Esophagus squamous epithelium (tissue), 5 donors: ENCODE results near the gene SNCB. TPM values are rescaled to one million over a fixed set of nuclear protein-coding genes. Genes with fewer than 3 reads are reported as not detected.
A peak's percentile ranks its signal among the peaks of the same experiment; 100 is the strongest.
"Not testable (repeated sequence)": the region's sequence is repeated elsewhere in the genome, so short reads cannot be mapped to it uniquely, and the experiment has no call there.

Experiments
- DNase-seq: peaks from one replicate; lab custom pipeline; 2025; lab: John Stamatoyannopoulos, UW
- H3K27ac ChIP-seq, 4 donors: fragments of 200-600 bp; sonication (generic); one replicate each; pipeline ENCODE4 v1.5.1; 2016 to 2019; ENCODE audit warnings: mild to moderate bottlenecking in 1 of 4
- H3K27me3 ChIP-seq, 4 donors: fragments of 200-600 bp; sonication (generic); 1 replicate in 3 of 4; 2 replicates in 1 of 4; pipeline versions ENCODE4 v1.5.1 to v1.6.0; 2017 to 2021; ENCODE audit warnings: antibody characterized with exemption in 1 of 4
- H3K36me3 ChIP-seq, 3 donors: fragments of 200-600 bp; sonication (generic); one replicate each; pipeline ENCODE4 v1.5.1; 2016 to 2019
- H3K4me1 ChIP-seq, 3 donors: fragments of 200-600 bp; sonication (generic); one replicate each; pipeline ENCODE4 v1.5.1; 2017 to 2019
- H3K4me3 ChIP-seq, 4 donors: fragments of 200-600 bp; sonication (generic); 1 replicate in 3 of 4; 2 replicates in 1 of 4; pipeline ENCODE4 v1.5.1; 2016 to 2019; ENCODE audit warnings: mild to moderate bottlenecking in 2 of 4, moderate library complexity in 1 of 4
- H3K9me3 ChIP-seq, 3 donors: fragments of 200-600 bp; sonication (generic); one replicate each; pipeline ENCODE4 v1.5.1; 2016 to 2019
- POLR2A ChIP-seq, 4 donors: fragments of 450-650 bp; IDR thresholded peaks; one replicate each; pipeline ENCODE4 v1.6.1; 2017; ENCODE audit warnings: antibody characterized with exemption in 4 of 4, mild to moderate bottlenecking in 4 of 4, moderate library complexity in 3 of 4
- WGBS, 2 donors: methylation state at CpG; one replicate each; pipeline ENCODE4 v1.1.5; 2018; 5-methylcytosine and 5-hydroxymethylcytosine counted together
- intact Hi-C: fragments of 100-400 bp; cut with DNase I; formaldehyde crosslinking; loops from one replicate; pipeline ENCODE4 v1.15.0; 2022
- total RNA-seq, 4 donors: library from RNA; depleted of rRNA; stranded (reverse); fragments of >200 nt; gene quantifications; one replicate each; pipeline ENCODE4 v1.1.0, GENCODE V29; 2016
- TF ChIP-seq, protein P1 (sequence below), 6 experiments: fragments of 450-650 bp in 4 of 6; fragments of 200-600 bp in 2 of 6; sonication (generic) in 2 of 6; IDR thresholded peaks; one replicate each; pipeline ENCODE4 v1.5.1; 2016 to 2019; ENCODE audit warnings: antibody characterized with exemption in 6 of 6, mild to moderate bottlenecking in 4 of 6, moderate library complexity in 4 of 6
- donor health status: DM: yes; HTN: yes; CAD: no.

SNCB gene
- total RNA-seq, 4 donors from 2014 or later, result not detected

DNA sequence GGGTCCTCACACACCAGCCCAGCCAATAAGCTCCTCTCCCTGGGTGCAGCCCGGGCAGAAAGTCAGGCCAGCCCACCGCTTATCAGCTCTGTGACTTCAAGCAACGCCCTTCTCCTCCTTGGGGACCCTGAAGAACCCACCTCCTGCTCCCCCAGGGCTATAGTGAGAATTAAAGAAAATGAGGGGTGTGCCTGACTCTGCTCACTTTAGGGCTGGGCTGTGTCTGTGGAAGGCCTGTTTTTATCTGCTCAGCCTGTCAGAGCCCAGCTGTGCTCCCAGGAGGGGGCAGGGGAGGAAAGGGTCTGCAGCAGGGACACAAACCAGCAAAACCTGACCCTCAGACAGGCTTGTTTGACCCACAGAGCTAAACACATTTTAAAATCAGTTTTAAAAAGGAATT is 24.3 kb downstream of the SNCB start:
- intact Hi-C loops, result no loop called here
- 80 to 100% methylated on average over 1 to 3 of the region's 3 CpGs for WGBS, 2 donors
- Histone ChIP-seq H3K4me3 (no peak overlapping the region), H3K4me1 (peaks cover 11 to 19% (median 13%) of the 10 kb centered on the region in 3 donors), H3K27me3 (peaks cover 0 to 35% (median 0%) of the 10 kb centered on the region in 4 donors), H3K27ac (no peak overlapping the region), H3K36me3 (no peaks in the 10 kb centered on the region), H3K9me3 (no peaks in the 10 kb centered on the region)
- no peak for TF ChIP-seq POLR2A (IDR thresholded peaks at IDR 0.05)
- TF ChIP-seq, protein P1, sequence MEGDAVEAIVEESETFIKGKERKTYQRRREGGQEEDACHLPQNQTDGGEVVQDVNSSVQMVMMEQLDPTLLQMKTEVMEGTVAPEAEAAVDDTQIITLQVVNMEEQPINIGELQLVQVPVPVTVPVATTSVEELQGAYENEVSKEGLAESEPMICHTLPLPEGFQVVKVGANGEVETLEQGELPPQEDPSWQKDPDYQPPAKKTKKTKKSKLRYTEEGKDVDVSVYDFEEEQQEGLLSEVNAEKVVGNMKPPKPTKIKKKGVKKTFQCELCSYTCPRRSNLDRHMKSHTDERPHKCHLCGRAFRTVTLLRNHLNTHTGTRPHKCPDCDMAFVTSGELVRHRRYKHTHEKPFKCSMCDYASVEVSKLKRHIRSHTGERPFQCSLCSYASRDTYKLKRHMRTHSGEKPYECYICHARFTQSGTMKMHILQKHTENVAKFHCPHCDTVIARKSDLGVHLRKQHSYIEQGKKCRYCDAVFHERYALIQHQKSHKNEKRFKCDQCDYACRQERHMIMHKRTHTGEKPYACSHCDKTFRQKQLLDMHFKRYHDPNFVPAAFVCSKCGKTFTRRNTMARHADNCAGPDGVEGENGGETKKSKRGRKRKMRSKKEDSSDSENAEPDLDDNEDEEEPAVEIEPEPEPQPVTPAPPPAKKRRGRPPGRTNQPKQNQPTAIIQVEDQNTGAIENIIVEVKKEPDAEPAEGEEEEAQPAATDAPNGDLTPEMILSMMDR (IDR thresholded peaks at IDR 0.05), result no peak
- DNase-seq, result no peak

DNA sequence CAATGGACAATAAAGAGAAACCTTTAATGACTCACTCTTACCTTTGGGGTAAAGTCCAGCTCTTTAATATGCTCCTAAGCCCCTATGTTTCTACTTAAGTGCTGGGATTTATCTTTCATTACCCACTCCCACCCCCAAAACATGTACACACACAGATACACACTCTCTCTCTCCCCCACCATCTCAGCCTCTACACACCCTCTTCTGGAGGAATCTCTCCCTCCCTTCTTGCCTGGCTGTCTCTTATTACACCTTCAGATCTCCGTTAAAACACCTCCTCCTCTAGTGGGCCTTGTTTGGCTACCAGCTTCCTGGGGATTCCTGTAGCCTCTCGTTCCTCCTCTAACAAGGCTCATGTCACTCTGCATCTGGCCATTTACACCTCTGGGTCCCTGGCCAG is 27.2 kb downstream of the SNCB start:
- intact Hi-C loops, result no loop called here
- Histone ChIP-seq H3K36me3 (no peaks in the 10 kb centered on the region), H3K4me3 (no peak overlapping the region), H3K27me3 (peaks cover 0 to 17% (median 0%) of the 10 kb centered on the region in 4 donors), H3K27ac (no peak overlapping the region), H3K4me1 (no peaks in the 10 kb centered on the region), H3K9me3 (no peaks in the 10 kb centered on the region)
- TF ChIP-seq, protein P1 (IDR thresholded peaks at IDR 0.05), result no peak
- no peak for TF ChIP-seq POLR2A (IDR thresholded peaks at IDR 0.05)
- no peak for DNase-seq
- 34 to 53% methylated on average over 2 of the region's 2 CpGs for WGBS, 2 donors

DNA sequence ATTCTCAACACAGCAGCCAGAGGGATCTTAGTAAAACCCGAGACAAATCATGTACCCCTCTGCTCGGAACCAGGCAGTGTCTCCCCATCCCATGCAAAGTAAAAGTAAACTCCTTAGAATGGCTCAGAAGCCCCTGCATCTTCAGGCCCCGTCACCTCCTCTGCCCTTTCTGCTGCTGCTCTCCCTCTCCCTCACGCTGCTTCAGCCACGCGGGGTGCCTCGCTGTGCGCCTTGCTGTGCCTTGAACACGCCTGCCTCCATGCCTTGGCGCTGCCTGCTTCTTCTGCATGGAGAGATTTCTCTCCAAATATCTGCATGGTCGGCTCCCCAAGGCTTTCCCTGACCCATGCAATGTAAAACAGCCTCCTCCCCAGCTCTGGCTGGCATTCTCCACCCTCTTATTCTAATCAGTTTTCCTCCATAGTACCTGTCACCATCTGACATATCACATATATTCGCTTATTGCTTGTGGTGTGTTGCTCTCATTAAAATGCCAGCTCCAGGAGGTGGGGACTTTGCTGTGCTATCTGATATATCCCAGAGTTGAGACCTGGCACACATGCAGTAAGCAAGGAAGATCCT is 28.3 kb downstream of the SNCB start:
- no peak overlapping the region for H3K4me3 ChIP-seq
- H3K9me3 ChIP-seq, result no peaks in the 10 kb centered on the region
- 76 to 79% methylated on average over 12 of the region's 12 CpGs for WGBS, 2 donors
- H3K27me3 ChIP-seq, result peaks cover 0 to 24% (median 0%) of the 10 kb centered on the region in 4 donors
- H3K36me3 ChIP-seq, result no peaks in the 10 kb centered on the region
- no peak overlapping the region for H3K27ac ChIP-seq
- H3K4me1 ChIP-seq, result peaks cover 0 to 5% (median 4%) of the 10 kb centered on the region in 3 donors
- intact Hi-C loops, result no loop called here
- DNase-seq, result no peak
- no peak for TF ChIP-seq POLR2A (IDR thresholded peaks at IDR 0.05)
- TF ChIP-seq, protein P1 (IDR thresholded peaks at IDR 0.05), result no peak

DNA sequence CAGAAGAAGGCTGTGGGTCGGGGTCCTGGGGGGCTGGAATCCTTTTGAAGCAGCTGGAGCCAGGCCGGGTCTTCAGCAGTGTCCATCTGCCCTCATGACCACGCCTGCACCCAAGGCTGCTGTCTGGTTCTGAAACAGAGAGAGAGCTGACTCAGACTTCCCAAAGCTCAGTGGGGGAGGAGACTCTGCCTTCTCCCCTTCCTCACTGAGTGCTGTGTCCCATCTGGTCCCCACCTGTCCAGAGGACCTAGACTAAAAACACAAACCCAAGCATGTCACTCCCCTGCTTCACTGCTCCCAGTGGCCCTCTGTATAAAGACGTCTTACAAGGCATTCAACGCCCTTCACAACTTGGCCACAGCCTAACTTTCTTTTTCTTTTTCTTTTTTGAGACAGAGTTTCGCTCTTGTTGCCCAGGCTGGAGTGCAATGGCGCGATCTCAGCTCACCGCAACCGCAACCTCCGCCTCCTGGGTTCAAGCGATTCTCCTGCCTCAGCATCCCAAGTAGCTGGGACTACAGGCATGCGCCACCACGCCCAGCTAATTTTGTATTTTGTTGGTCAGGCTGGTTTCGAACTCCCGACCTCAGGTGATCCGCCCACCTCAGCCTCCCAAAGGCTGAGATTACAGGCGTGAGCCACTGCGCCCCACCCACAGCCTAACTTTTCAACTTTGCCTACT is 30.4 kb downstream of the SNCB start:
- DNase-seq, H3K36me3 ChIP-seq, H3K9me3 ChIP-seq, intact Hi-C loops, H3K27ac ChIP-seq, H3K4me3 ChIP-seq: not testable (repeated sequence)
- 90 to 92% methylated on average over 16 of the region's 19 CpGs for WGBS, 2 donors
- Histone ChIP-seq H3K4me1 (peaks cover 3 to 12% (median 8%) of the 10 kb centered on the region in 3 donors), H3K27me3 (peaks cover 0 to 42% (median 0%) of the 10 kb centered on the region in 4 donors)

DNA sequence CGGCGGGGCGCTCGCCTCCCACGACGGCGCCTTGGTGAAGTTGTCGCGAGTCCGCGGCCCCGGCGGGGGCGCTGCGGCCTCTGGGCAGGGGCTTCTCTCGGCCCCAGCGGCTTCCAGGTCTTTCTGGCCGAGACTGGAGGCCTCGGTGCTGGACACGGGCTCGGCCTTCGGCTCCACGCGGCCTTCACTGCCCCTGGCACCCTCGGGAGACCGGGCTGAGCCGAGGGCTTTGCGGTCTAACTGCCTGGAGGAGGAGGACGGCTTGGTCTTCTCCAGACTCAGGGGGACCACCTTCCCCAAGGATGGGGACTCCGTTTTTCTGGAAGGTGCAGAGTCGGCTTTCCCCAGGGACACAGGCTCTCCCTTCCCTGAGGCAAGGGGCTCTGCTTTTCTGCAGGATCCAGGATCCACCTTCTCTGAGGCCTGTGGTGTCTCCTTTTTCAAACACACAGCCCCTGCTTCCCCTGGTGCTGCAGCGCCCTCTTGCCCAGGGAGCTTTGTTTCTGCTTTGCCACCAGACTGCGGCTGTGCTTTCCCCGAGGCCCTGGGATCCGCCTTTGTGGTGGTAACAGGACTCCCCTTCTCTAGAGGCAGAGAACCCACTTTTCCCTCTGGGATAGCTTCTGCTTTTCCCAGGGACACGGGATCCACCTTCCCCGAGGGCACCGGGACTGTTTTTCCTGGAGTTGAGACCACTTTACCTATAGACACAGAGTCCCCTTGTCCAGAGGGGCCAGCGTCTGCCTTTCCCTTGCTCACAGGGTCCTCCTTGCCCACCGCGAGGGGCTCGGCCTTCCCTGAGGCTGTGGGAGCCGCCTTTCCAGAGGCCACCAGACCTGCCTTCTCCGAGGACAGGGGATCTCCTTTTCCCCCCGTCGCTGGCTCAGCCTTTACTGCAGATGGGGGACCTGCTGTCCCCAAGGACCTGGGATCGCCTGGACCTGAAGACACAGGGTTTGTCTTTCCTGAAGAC is 32.6 kb downstream of the SNCB start:
- intact Hi-C loops, result no loop called here
- no peaks in the 10 kb centered on the region for H3K36me3 ChIP-seq
- peaks cover 0 to 53% (median 0%) of the 10 kb centered on the region in 4 donors for H3K27me3 ChIP-seq
- no peak overlapping the region for H3K27ac ChIP-seq
- no peaks in the 10 kb centered on the region for H3K9me3 ChIP-seq
- H3K4me3 ChIP-seq, result peak overlapping the region; percentile 20 to 65 (median 40)
- 93 to 94% methylated on average over 5 to 12 of the region's 47 CpGs for WGBS, 2 donors
- peaks cover 3 to 12% (median 8%) of the 10 kb centered on the region in 3 donors for H3K4me1 ChIP-seq
- TF ChIP-seq, protein P1 (IDR thresholded peaks at IDR 0.05), result no peak
- no peak for TF ChIP-seq POLR2A (IDR thresholded peaks at IDR 0.05)
- no peak for DNase-seq
